Lower lobe of right lung (tissue), 2 donors: ENCODE data around the gene ZBTB42. TPM values are rescaled to one million over a fixed set of nuclear protein-coding genes. Genes with fewer than 3 reads are reported as not detected.

Source experiments
- ATAC-seq, 2 donors: fragments of 200-7000 bp; cut with Tn5 transposase; one replicate each; pipeline ENCODE4 v1.9.1; 2020 to 2022; ENCODE audit warnings: mild to moderate bottlenecking in 2 of 2, moderate library complexity in 2 of 2
- DNase-seq: peaks from one replicate; pipeline ENCODE4 v3.0.0-alpha.2; 2020
- H3K27ac ChIP-seq: fragments of 200-600 bp; one replicate; pipeline ENCODE4 v1.8.0; 2022
- H3K27me3 ChIP-seq: fragments of 200-600 bp; one replicate; pipeline ENCODE4 v1.8.0; 2022; ENCODE audit warnings: low read depth
- H3K36me3 ChIP-seq: fragments of 200-600 bp; one replicate; pipeline ENCODE4 v1.8.0; 2022; ENCODE audit warnings: mild to moderate bottlenecking
- H3K4me1 ChIP-seq: fragments of 200-600 bp; one replicate; pipeline ENCODE4 v1.8.0; 2022
- H3K4me3 ChIP-seq: fragments of 200-600 bp; one replicate; pipeline ENCODE4 v1.8.0; 2022; ENCODE audit warnings: mild to moderate bottlenecking
- H3K9me3 ChIP-seq: fragments of 200-600 bp; one replicate; pipeline ENCODE4 v1.8.0; 2022
- intact Hi-C: fragments of 100-400 bp; cut with DNase I; formaldehyde crosslinking; loops from one replicate; pipeline ENCODE4 v1.11.0; 2022
- total RNA-seq: library from RNA; stranded (reverse); fragmentation: NEBNext Ultra II Directional; extraction: Animal tissue kit (Norgen Biotek cat#: 25700); gene quantifications from one replicate; pipeline ENCODE4 v1.2.1, GENCODE V29; 2021
- TF ChIP-seq, protein P1 (sequence below): fragments of 200-600 bp; IDR thresholded peaks from one replicate; pipeline ENCODE4 v1.8.0; 2022; ENCODE audit warnings: antibody characterized with exemption, mild to moderate bottlenecking
- donor health status: DM: no; HTN: yes; CAD: no; lungs with severe emphysema.

Gene ZBTB42
- total RNA-seq, 1 donor from 2014 or later: 13.1 TPM

DNA sequence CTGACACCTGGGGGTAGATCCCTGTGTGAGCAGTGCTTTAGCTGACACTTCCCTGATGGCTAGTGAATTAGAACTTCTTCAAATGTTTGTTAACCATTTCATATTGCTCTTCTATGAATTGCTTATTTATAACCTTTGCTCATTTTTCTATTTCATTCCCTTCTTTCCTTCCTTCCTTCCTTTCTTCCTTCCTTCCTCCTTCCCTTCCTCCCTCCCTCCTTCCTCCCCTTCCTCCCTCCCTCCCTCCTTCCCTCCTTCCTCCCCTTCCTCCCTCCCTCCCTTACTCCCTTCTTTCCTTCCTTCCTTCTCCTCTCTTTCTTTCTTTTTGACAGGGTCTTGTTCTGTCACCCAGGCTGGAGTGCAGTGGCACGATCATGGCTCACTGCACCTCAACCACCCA lies 40.8 kb downstream of the ZBTB42 start:
- Histone ChIP-seq H3K27ac (no peak overlapping the region), H3K4me3 (no peak overlapping the region), H3K36me3 (no peaks in the 10 kb centered on the region), H3K27me3 (peaks cover 42% of the 10 kb centered on the region), H3K4me1 (peaks cover 17% of the 10 kb centered on the region), H3K9me3 (no peaks in the 10 kb centered on the region)
- intact Hi-C loops: no loop called here
- DNase-seq: no peak
- TF ChIP-seq, protein P1, sequence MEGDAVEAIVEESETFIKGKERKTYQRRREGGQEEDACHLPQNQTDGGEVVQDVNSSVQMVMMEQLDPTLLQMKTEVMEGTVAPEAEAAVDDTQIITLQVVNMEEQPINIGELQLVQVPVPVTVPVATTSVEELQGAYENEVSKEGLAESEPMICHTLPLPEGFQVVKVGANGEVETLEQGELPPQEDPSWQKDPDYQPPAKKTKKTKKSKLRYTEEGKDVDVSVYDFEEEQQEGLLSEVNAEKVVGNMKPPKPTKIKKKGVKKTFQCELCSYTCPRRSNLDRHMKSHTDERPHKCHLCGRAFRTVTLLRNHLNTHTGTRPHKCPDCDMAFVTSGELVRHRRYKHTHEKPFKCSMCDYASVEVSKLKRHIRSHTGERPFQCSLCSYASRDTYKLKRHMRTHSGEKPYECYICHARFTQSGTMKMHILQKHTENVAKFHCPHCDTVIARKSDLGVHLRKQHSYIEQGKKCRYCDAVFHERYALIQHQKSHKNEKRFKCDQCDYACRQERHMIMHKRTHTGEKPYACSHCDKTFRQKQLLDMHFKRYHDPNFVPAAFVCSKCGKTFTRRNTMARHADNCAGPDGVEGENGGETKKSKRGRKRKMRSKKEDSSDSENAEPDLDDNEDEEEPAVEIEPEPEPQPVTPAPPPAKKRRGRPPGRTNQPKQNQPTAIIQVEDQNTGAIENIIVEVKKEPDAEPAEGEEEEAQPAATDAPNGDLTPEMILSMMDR: no peak
- ATAC-seq: no peak

DNA sequence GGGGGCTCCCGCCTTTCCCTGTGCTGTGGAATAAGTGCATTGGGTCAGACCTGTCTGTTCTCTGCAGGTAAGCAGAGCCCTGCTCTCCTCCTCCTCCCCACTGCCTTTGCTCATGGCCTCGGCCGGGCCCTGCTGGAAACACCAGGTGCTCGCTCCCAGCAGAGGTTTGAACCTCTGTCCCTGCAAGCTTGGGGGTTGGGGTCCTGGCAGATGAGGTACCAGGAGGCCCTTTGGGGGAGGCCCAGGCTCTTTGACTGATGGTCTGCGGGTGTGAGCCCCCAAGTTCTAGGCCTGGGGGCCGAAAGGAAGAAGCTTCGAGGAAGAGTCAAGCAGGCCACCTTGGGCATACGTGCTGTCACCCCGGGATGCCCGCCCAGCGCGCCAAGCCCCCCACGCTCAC lies 42.1 kb downstream of the ZBTB42 start:
- H3K4me3 ChIP-seq: peak overlapping the region; percentile 49
- intact Hi-C loops: no loop called here
- no peak overlapping the region for H3K27ac ChIP-seq
- H3K36me3 ChIP-seq: no peaks in the 10 kb centered on the region
- no peaks in the 10 kb centered on the region for H3K9me3 ChIP-seq
- TF ChIP-seq, protein P1: no peak
- peaks cover 42% of the 10 kb centered on the region for H3K27me3 ChIP-seq
- H3K4me1 ChIP-seq: peaks cover 17% of the 10 kb centered on the region
- ATAC-seq: no peak
- no peak for DNase-seq

DNA sequence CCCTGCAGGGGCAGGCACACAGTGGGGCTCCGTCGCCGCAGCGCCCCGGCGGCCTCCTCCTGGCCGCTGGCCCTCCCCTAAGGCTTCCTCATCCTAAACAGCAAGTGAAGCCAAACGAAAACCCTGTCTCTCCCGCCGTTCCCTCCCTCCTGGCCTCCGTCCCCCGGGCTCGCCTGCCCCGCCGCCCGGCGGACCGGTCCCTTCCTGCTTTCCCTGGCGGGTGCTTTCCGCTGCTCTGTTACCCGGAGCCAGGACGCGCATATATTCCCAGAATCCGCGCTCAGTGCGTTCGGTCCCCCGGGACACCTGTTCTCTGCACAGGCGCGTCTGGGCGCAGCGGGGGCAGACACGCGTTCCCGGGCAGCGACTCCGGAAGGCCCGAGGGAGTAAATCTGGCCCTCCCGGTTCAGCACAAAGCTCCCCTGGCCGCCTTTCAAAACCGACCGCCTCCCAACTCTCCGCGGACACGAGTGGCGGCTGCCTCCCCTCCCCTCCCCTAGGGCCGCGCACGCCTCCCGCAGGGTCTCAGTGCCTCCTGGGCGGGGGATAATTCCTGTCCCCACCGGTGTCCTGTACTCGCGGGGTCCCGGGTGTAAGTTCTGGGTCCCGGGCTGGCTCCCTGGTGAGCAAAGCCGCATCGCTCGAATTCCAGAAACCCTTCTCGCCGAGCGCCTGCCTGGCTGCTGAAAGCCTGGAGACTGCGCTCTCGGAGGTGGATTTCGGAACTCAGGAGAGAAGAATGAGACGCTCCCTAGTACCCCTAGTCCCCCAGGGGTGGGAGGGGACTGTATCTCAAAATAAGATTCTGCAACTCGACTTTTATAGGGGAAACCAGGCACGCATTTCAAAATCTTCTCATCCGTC lies 42.8 kb downstream of the ZBTB42 start:
- TF ChIP-seq, protein P1: no peak
- Histone ChIP-seq H3K27me3 (peaks cover 42% of the 10 kb centered on the region), H3K4me3 (peak overlapping the region; percentile 49), H3K9me3 (no peaks in the 10 kb centered on the region), H3K27ac (no peak overlapping the region), H3K36me3 (no peaks in the 10 kb centered on the region), H3K4me1 (peaks cover 17% of the 10 kb centered on the region)
- DNase-seq (no peak), ATAC-seq (peak; percentile 77 to 78)
- intact Hi-C loops: no loop called here

DNA sequence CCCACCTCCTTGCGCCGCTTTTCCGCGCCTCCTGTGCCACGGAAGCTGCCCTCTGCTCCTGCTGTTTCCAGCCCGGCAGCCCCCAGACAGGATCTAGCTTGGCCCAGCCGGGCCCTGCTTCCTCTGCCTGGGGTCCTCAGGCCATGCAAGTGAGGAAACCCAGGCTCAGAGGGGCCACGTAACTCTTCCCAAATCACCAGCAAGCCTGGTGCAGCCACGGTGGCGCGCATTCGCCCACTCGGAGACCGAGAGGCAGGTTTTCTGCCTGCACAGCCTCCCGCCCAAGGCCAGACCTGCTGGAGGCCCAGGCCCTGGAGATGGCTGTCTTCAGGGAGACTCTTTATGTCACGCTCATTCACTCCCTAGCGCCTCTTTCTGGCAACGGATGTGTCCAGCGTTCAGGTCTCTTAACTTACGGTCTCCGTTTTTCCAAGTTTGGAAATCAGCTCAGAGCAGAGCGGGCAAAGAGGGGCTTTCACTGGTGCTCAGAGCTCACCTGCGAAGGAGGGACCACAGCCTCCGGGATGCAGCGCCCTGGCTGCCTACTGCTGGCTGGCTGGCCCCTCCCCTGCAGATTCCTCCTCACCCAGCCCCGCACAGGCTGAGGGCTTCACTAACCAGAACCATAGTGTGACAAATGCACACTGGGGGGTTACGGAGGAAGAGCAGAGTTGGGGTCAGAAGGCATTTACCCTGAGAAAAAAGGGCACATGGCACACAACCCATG lies 43.6 kb downstream of the ZBTB42 start:
- H3K27ac ChIP-seq: no peak overlapping the region
- intact Hi-C loops: no loop called here
- H3K4me3 ChIP-seq: peak overlapping the region; percentile 49
- ATAC-seq (peak; percentile 28 to 31), DNase-seq (no peak)
- H3K4me1 ChIP-seq: peaks cover 17% of the 10 kb centered on the region
- H3K9me3 ChIP-seq: no peaks in the 10 kb centered on the region
- peaks cover 46% of the 10 kb centered on the region for H3K27me3 ChIP-seq
- no peaks in the 10 kb centered on the region for H3K36me3 ChIP-seq
- TF ChIP-seq, protein P1: no peak

DNA sequence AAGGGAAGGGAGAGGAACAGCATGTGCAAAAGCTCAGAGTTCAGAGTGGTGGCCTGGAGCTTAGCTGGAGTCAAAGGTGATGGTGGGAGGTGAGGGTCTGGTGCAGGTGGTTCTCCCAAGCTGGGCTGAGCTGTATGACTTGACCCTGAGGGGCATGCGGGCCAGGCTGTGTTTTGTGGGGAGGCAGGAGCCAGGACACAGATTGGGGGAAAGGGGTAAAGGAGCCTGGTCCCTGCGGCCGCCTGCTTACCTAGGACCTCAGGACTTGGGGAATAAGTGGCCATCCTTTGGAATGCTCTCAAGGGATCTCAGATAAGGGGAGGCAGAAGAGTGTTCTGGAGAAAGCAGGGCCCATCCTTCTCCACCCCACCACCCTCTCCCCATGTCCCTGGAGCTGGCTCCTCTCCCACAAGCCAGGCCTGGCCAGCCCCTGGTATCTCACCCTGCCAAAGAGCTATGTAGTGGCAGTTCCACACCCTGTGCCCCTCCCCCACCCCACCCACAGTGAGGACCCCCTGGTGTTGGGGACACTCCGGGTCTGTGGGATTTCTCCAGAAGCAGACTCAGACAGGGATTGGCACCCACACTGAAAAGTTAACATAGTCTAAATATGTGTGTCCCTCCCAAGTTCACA lies 44.2 kb downstream of the ZBTB42 start:
- intact Hi-C loops: no loop called here
- Histone ChIP-seq H3K4me3 (no peak overlapping the region), H3K27ac (no peak overlapping the region), H3K9me3 (no peaks in the 10 kb centered on the region), H3K27me3 (peaks cover 49% of the 10 kb centered on the region), H3K4me1 (peaks cover 17% of the 10 kb centered on the region), H3K36me3 (no peaks in the 10 kb centered on the region)
- ATAC-seq (no peak), DNase-seq (no peak)
- TF ChIP-seq, protein P1: no peak
